SK-N-SH (cell line): Measurements from ENCODE around the gene HSPB3. TPM values are rescaled to one million over a fixed set of nuclear protein-coding genes. Genes with fewer than 3 reads are reported as not detected.
"Not testable (repeated sequence)": the region's sequence is repeated elsewhere in the genome, so short reads cannot be mapped to it uniquely, and the experiment has no call there.

Experiments used
- CTCF ChIA-PET: fragments of 300-600, 350-600 bp; formaldehyde crosslinking; extraction: SDS; loops from one replicate; lab custom pipeline; 2021; lab: Yijun Ruan, JAX
- POLR2A ChIA-PET: fragments of 350-600 bp; sonication (Branson Sonifier 250); formaldehyde crosslinking; extraction: SDS; loops from one replicate; lab custom pipeline; 2020; ENCODE audit warnings: antibody characterized with exemption, inconsistent platforms; lab: Yijun Ruan, JAX
- DNase-seq: peaks from one replicate; pipeline ENCODE4 v3.0.0; 2012
- H2AFZ ChIP-seq: fragments of 200-600 bp; sonication (generic); 2 replicates; pipeline ENCODE4 v1.8.1; 2016; ENCODE audit warnings: antibody characterized with exemption, mild to moderate bottlenecking, low read depth
- H3F3A ChIP-seq: fragments of 200-600 bp; sonication (generic); replicated peaks from 2 replicates; pipeline ENCODE3; 2016; ENCODE audit warnings: antibody characterized with exemption, mild to moderate bottlenecking; ENCODE audit not compliant: insufficient read depth
- H3K27ac ChIP-seq, 2 experiments: fragments of 200-500 bp in 1 of 2; fragments of 200-600 bp in 1 of 2; sonication (Bioruptor generic) in 1 of 2; sonication (generic), shearing (Covaris generic) in 1 of 2; 2 replicates each; pipeline versions ENCODE4 v1.5.1 to v1.6.1; 2014 to 2016; ENCODE audit warnings: low read depth in 2 of 2, inconsistent platforms in 1 of 2, low read length in 1 of 2, mild to moderate bottlenecking in 1 of 2, mixed read lengths in 1 of 2
- H3K27me3 ChIP-seq: fragments of 200-600 bp; sonication (generic), shearing (Covaris generic); 2 replicates; pipeline ENCODE4 v1.6.1; 2016; ENCODE audit warnings: mixed run types; ENCODE audit not compliant: insufficient read depth
- H3K36me3 ChIP-seq, 2 experiments: fragments of 200-500 bp in 1 of 2; fragments of 200-600 bp in 1 of 2; sonication (Bioruptor generic) in 1 of 2; sonication (generic) in 1 of 2; replicated peaks in 1 of 2; 2 replicates each; pipeline versions ENCODE3 to v1.5.1; 2014 to 2016; ENCODE audit warnings: low read length in 1 of 2, mild to moderate bottlenecking in 1 of 2; ENCODE audit not compliant: insufficient read depth in 2 of 2, control insufficient read depth in 1 of 2
- H3K4me1 ChIP-seq, 2 experiments: fragments of 200-500 bp in 1 of 2; fragments of 200-600 bp in 1 of 2; sonication (Bioruptor generic) in 1 of 2; sonication (generic), shearing (Covaris generic) in 1 of 2; 2 replicates each; pipeline versions ENCODE4 v1.5.1 to v1.6.1; 2014 to 2016; ENCODE audit warnings: low read depth in 1 of 2, low read length in 1 of 2, mixed run types in 1 of 2; ENCODE audit not compliant: insufficient read depth in 2 of 2, control insufficient read depth in 1 of 2
- H3K4me2 ChIP-seq: fragments of 200-600 bp; sonication (generic), shearing (Covaris generic); 2 replicates; pipeline ENCODE4 v1.6.1; 2017; ENCODE audit warnings: mixed run types
- H3K4me3 ChIP-seq, 2 experiments: fragments of 200-500 bp in 1 of 2; fragments of 200-600 bp in 1 of 2; sonication (Bioruptor generic) in 1 of 2; sonication (generic), shearing (Covaris generic) in 1 of 2; 2 replicates each; pipeline versions ENCODE4 v1.5.1 to v1.8.1; 2014 to 2016; ENCODE audit warnings: low read depth in 2 of 2, inconsistent platforms in 1 of 2, low read length in 1 of 2, mild to moderate bottlenecking in 1 of 2, mixed read lengths in 1 of 2, moderate library complexity in 1 of 2
- H3K79me2 ChIP-seq: fragments of 200-600 bp; sonication (generic); 2 replicates; pipeline ENCODE4 v1.8.1; 2017; ENCODE audit warnings: mild to moderate bottlenecking; ENCODE audit not compliant: insufficient read depth
- H3K9ac ChIP-seq: fragments of 200-600 bp; sonication (generic); 2 replicates; pipeline ENCODE4 v1.6.1; 2017; ENCODE audit warnings: mixed run types
- H3K9me2 ChIP-seq: fragments of 200-600 bp; sonication (generic); 2 replicates; pipeline ENCODE4 v1.6.1; 2017; ENCODE audit warnings: mixed run types
- H3K9me3 ChIP-seq: fragments of 200-600 bp; sonication (generic); 2 replicates; pipeline ENCODE4 v1.6.1; 2017; ENCODE audit warnings: mixed run types, mild to moderate bottlenecking, moderate library complexity
- H4K20me1 ChIP-seq: fragments of 200-600 bp; sonication (generic); 2 replicates; pipeline ENCODE4 v1.6.1; 2017; ENCODE audit warnings: mild to moderate bottlenecking, mixed run types; ENCODE audit not compliant: insufficient read depth
- CTCF ChIP-seq: fragments of 200-600 bp; sonication (generic); IDR thresholded peaks from 2 replicates; pipeline ENCODE4 v1.6.1; 2017; ENCODE audit warnings: antibody characterized with exemption, mild to moderate bottlenecking, moderate library complexity
- NFIC ChIP-seq: IDR thresholded peaks from 2 replicates; pipeline ENCODE4 v1.4.0; 2012; ENCODE audit warnings: borderline replicate concordance
- RAD21 ChIP-seq: IDR thresholded peaks from 2 replicates; pipeline ENCODE4 v1.6.1; 2012; ENCODE audit warnings: mild to moderate bottlenecking, low read length
- SMC3 ChIP-seq: IDR thresholded peaks from 2 replicates; pipeline ENCODE4 v1.6.1; 2012; ENCODE audit warnings: low read depth, low read length, improper control_type of control experiment
- YY1 ChIP-seq: IDR thresholded peaks from 2 replicates; pipeline ENCODE4 v1.4.0; 2012; ENCODE audit warnings: low read depth, mild to moderate bottlenecking
- WGBS: methylation state at CpG from one replicate; pipeline ENCODE4 v1.1.6; 2017; ENCODE audit warnings: low lambda C conversion rate; 5-methylcytosine and 5-hydroxymethylcytosine counted together
- polyA plus RNA-seq, 3 experiments: library from polyadenylated mRNA; depleted of rRNA; stranded (reverse); fragments of >200 nt; gene quantifications; 2 replicates each; pipeline ENCODE4 v1.2.3, GENCODE V29; 2012

The HSPB3 gene
- polyA plus RNA-seq, 1 of the 3 experiments (the other 2 are of a cell fraction) = 3.3 TPM

GRCh38 chr5:54419573-54420423, 35.7 kb upstream of the HSPB3 start:
- not testable (repeated sequence) for H3F3A ChIP-seq, H3K4me2 ChIP-seq, H3K4me1 ChIP-seq, H4K20me1 ChIP-seq, H3K36me3 ChIP-seq, H2AFZ ChIP-seq, H3K9me2 ChIP-seq, H3K27ac ChIP-seq, H3K79me2 ChIP-seq, H3K9me3 ChIP-seq, H3K27me3 ChIP-seq, H3K9ac ChIP-seq
- peak; percentile 95 for TF ChIP-seq CTCF
- TF ChIP-seq RAD21 = peak; percentile 70
- TF ChIP-seq SMC3 = peak; percentile 74
- peak overlapping the region in 1 of 2 experiments; percentile 22; a peak in 1 of 4 replicates for H3K4me3 ChIP-seq
- POLR2A ChIA-PET = interaction anchor here (0.6 kb wide), 1 partner anchor 108 kb away, joined by 4 read pairs; no protein-coding TSS in a partner anchor
- CTCF ChIA-PET = interaction anchor here (0.6 to 1.9 kb wide), 37 partner anchors 9 to 448 kb away, joined by 3 to 26 read pairs (median 4); partner anchors contain the start of gene ARL15
- WGBS = 25% methylated on average over 10 of the region's 10 CpGs
- DNase-seq = peak; percentile 47

GRCh38 chr5:54420511-54420910, 35.0 kb upstream of the HSPB3 start:
- POLR2A ChIA-PET, H3K9ac ChIP-seq, H3F3A ChIP-seq, H4K20me1 ChIP-seq, DNase-seq, H3K9me3 ChIP-seq, H3K4me2 ChIP-seq, H3K79me2 ChIP-seq, H3K9me2 ChIP-seq, H3K4me3 ChIP-seq, H2AFZ ChIP-seq, H3K4me1 ChIP-seq, H3K27ac ChIP-seq, H3K36me3 ChIP-seq, H3K27me3 ChIP-seq: not testable (repeated sequence)
- CTCF ChIA-PET = interaction anchor here (1.9 kb wide), 1 partner anchor 27 kb away, joined by 8 read pairs; no protein-coding TSS in a partner anchor
- 68% methylated on average over 9 of the region's 30 CpGs for WGBS

GRCh38 chr5:54421976-54422375, 33.5 kb upstream of the HSPB3 start:
- POLR2A ChIA-PET = no interaction called here
- CTCF ChIA-PET = interaction anchor here (0.6 to 2.0 kb wide), 2 partner anchors 22 to 178 kb away, joined by 3 to 10 read pairs; no protein-coding TSS in a partner anchor
- no peaks in the 10 kb centered on the region for H3K79me2 ChIP-seq

More at GRCh38 chr5:54421976-54422375, 33.5 kb upstream of the HSPB3 start:
- no peaks in the 10 kb centered on the region for H3K9me3 ChIP-seq
- H3K4me3 ChIP-seq = no peak overlapping the region
- no peak overlapping the region for H3K9ac ChIP-seq
- no peak overlapping the region for H3K4me2 ChIP-seq
- DNase-seq = no peak
- peak overlapping the region; percentile 57; the same call in 1 of the 2 replicates for H2AFZ ChIP-seq
- no peak for TF ChIP-seq YY1
- TF ChIP-seq NFIC = no peak
- WGBS = 45% methylated on average over 3 of the region's 3 CpGs
- no peaks in the 10 kb centered on the region for H4K20me1 ChIP-seq
- H3K27ac ChIP-seq = no peak overlapping the region
- no peaks in the 10 kb centered on the region for H3K9me2 ChIP-seq
- H3F3A ChIP-seq = no peaks in the 10 kb centered on the region
- H3K4me1 ChIP-seq = no peaks in the 10 kb centered on the region
- H3K36me3 ChIP-seq = no peaks in the 10 kb centered on the region
- no peaks in the 10 kb centered on the region for H3K27me3 ChIP-seq
